ENCODE results near the gene CIDEB. TPM values are rescaled to one million over a fixed set of nuclear protein-coding genes. Genes with fewer than 3 reads are reported as not detected.

The CIDEB gene
- total and polyA plus RNA-seq, 2 of the 13 experiments (the other 11 are each of a cell fraction or from before 2014, with no cell fraction given), result 35.8 to 110 TPM

- Histone ChIP-seq H3K79me2 (ENCODE audit: insufficient read depth, low read length) (no peaks in the 10 kb centered on the region), H2AFZ (ENCODE audit: low read length) (no peak overlapping the region), H3K9ac (ENCODE audit: insufficient read depth, low read depth, low read length) (no peak overlapping the region), H3K27me3 (ENCODE audit: control insufficient read depth in 1 of 2, insufficient read depth in 2 of 2, low read length in 2 of 2) (peaks cover 11 to 48% of the 10 kb centered on the region in 2 experiments; a peak in 4 of 5 replicates), H3K36me3 (replicated peaks in 1 of 2; ENCODE audit: control insufficient read depth in 1 of 2, insufficient read depth in 2 of 2, low read length in 2 of 2) (no peaks in the 10 kb centered on the region), H3K9me3 (ENCODE audit: low read length) (no peaks in the 10 kb centered on the region), H3K27ac (ENCODE audit: extremely low read length, insufficient read depth, low read length) (no peak overlapping the region), H3K4me2 (ENCODE audit: low read depth, low read length) (no peak overlapping the region), H3K4me1 (ENCODE audit: insufficient read depth, low read length) (peaks cover 37% of the 10 kb centered on the region), H3K4me3 (replicated peaks in 1 of 3; ENCODE audit: insufficient read depth in 1 of 3, low read depth in 2 of 3, low read length in 3 of 3) (no peak overlapping the region), H4K20me1 (ENCODE audit: insufficient read depth, low read length) (no peaks in the 10 kb centered on the region)
- POLR2A ChIA-PET, result interaction anchor here (1.2 to 3.5 kb wide), 9 partner anchors 9 to 176 kb away, joined by 4 to 57 read pairs (median 16); partner anchors contain the start of genes CBLN3, CIDEB, DHRS1 and EMC9
- CTCF ChIA-PET (ENCODE audit: low intra/inter-chr PET ratio, low total read pairs), result interaction anchor here (1.5 to 2.4 kb wide), 2 partner anchors 20 to 119 kb away, joined by 4 to 7 read pairs; no protein-coding TSS in a partner anchor
- no TSS peak for BruUV-seq (replicated peaks)
- WGBS (ENCODE audit: low lambda C conversion rate), result 72% methylated on average over 3 of the region's 3 CpGs
- ATAC-seq, result no peak
- intact Hi-C loops (cut with micrococcal nuclease; ENCODE audit: unreplicated experiment), result no loop called here
- DNase-seq (ENCODE audit: low spot score), result no peak
- FAIRE-seq, result peak; percentile 4
- in situ Hi-C loops (cut with HindIII; ENCODE audit: extremely low pct_ligation_motif_present, low pct_unique_long_range_greater_than_20kb), result no loop called here
- TF ChIP-seq, protein P1, sequence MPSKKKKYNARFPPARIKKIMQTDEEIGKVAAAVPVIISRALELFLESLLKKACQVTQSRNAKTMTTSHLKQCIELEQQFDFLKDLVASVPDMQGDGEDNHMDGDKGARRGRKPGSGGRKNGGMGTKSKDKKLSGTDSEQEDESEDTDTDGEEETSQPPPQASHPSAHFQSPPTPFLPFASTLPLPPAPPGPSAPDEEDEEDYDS (CRISPR knock-in tag; IDR thresholded peaks at IDR 0.05), result 0 out of 2 replicates have a peak, but pooled peaks have one; percentile 30
- TF ChIP-seq FOXM1 (CRISPR knock-in tag; IDR thresholded peaks at IDR 0.05) (no peak), ZNF343 (CRISPR knock-in tag; IDR thresholded peaks at IDR 0.05) (no peak), MIER2 (CRISPR knock-in tag; IDR thresholded peaks at IDR 0.05) (0 out of 2 replicates have a peak, but pooled peaks have one; percentile 28), KDM4B (CRISPR knock-in tag; IDR thresholded peaks at IDR 0.05) (0 out of 2 replicates have a peak, but pooled peaks have one; percentile 3), TBL1XR1 (IDR thresholded peaks at IDR 0.05; ENCODE audit: borderline replicate concordance, low read length, partially characterized antibody) (no peak), SIN3A (IDR thresholded peaks at IDR 0.05; ENCODE audit: borderline replicate concordance, low read depth, low read length) (0 out of 2 replicates have a peak, but pooled peaks have one; percentile 21), BRCA1 (CRISPR knock-in tag; IDR thresholded peaks at IDR 0.05) (no peak), ETV5 (CRISPR knock-in tag; IDR thresholded peaks at IDR 0.05; ENCODE audit: borderline replicate concordance) (peak; percentile 19; the same call in 1 of the 2 replicates), ZNF580 (CRISPR knock-in tag; IDR thresholded peaks at IDR 0.05; ENCODE audit: borderline replicate concordance, low read depth) (0 out of 2 replicates have a peak, but pooled peaks have one; percentile 28), ZNF703 (CRISPR knock-in tag; IDR thresholded peaks at IDR 0.05; ENCODE audit: borderline replicate concordance) (0 out of 2 replicates have a peak, but pooled peaks have one; percentile 9), EP300 (IDR thresholded peaks at IDR 0.05; ENCODE audit: low read depth in 2 of 2, low read length in 2 of 2) (no peak), EP300 (CRISPR knock-in tag; IDR thresholded peaks at IDR 0.05; ENCODE audit: borderline replicate concordance) (peak; percentile 45; the same call in 1 of the 2 replicates), FOSL2 (CRISPR knock-in tag; IDR thresholded peaks at IDR 0.05) (peak; percentile 65; the same call in 1 of the 2 replicates), NFYC (CRISPR knock-in tag; IDR thresholded peaks at IDR 0.05) (0 out of 2 replicates have a peak, but pooled peaks have one; percentile 23), FOSL1 (CRISPR knock-in tag; IDR thresholded peaks at IDR 0.05; ENCODE audit: borderline replicate concordance) (0 out of 2 replicates have a peak, but pooled peaks have one; percentile 26), CREB1 (IDR thresholded peaks at IDR 0.05) (0 out of 2 replicates have a peak, but pooled peaks have one; percentile 35), CREB1 (CRISPR knock-in tag; IDR thresholded peaks at IDR 0.05) (no peak), ELF1 (CRISPR knock-in tag; IDR thresholded peaks at IDR 0.05) (peak; percentile 23; the same call in 1 of the 2 replicates), NFE2 (CRISPR knock-in tag; IDR thresholded peaks at IDR 0.05) (0 out of 2 replicates have a peak, but pooled peaks have one; percentile 2), BCL6 (CRISPR knock-in tag; IDR thresholded peaks at IDR 0.05) (peak; percentile 53)
- TF ChIP-seq, protein P2, sequence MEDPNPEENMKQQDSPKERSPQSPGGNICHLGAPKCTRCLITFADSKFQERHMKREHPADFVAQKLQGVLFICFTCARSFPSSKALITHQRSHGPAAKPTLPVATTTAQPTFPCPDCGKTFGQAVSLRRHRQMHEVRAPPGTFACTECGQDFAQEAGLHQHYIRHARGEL (CRISPR knock-in tag; IDR thresholded peaks at IDR 0.05), result no peak
- TF ChIP-seq, protein P3, sequence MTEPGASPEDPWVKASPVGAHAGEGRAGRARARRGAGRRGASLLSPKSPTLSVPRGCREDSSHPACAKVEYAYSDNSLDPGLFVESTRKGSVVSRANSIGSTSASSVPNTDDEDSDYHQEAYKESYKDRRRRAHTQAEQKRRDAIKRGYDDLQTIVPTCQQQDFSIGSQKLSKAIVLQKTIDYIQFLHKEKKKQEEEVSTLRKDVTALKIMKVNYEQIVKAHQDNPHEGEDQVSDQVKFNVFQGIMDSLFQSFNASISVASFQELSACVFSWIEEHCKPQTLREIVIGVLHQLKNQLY (CRISPR knock-in tag; IDR thresholded peaks at IDR 0.05), result 0 out of 2 replicates have a peak, but pooled peaks have one; percentile 11
Measured at GRCh38 chr14:24317141-24317928, 9.6 kb upstream of the CIDEB start.

Data from HepG2 (cell line).